Measurements from ENCODE around the gene DNAJC8.

The DNAJC8 gene

GRCh38 chr1:28199328-28200233, 33.2 kb downstream of the DNAJC8 start:
- no peak for DNase-seq

- DNase-seq = no peak
Observed at GRCh38 chr1:28197682-28198415, 35.0 kb downstream of the DNAJC8 start.

GRCh38 chr1:28196330-28196729, 36.5 kb downstream of the DNAJC8 start:
- no peak for DNase-seq

- DNase-seq = no peak
Observed at GRCh38 chr1:28195780-28196179, 37.0 kb downstream of the DNAJC8 start.

GRCh38 chr1:28194326-28195035, 38.3 kb downstream of the DNAJC8 start:
- DNase-seq = no peak

GRCh38 chr1:28193701-28194161, 39.1 kb downstream of the DNAJC8 start:
- DNase-seq = no peak

- no peak for DNase-seq
Observed at GRCh38 chr1:28190996-28191645, 41.7 kb downstream of the DNAJC8 start.

GRCh38 chr1:28190337-28190979, 42.4 kb downstream of the DNAJC8 start:
- no peak for DNase-seq

- DNase-seq = no peak
Observed at GRCh38 chr1:28185071-28185470, 47.8 kb downstream of the DNAJC8 start.

- no peak for DNase-seq
Observed at GRCh38 chr1:28180306-28181305, 52.2 kb downstream of the DNAJC8 start.

GRCh38 chr1:28178690-28179485, 53.9 kb downstream of the DNAJC8 start:
- no peak for DNase-seq

- peak; percentile 63 for DNase-seq
Observed at GRCh38 chr1:28176492-28177470, 56.0 kb downstream of the DNAJC8 start, which contains the start of gene PTAFR. PTAFR (minus strand) TSS chr1:28176690; CDS start chr1:28151021, 25,669 bp downstream.

GRCh38 chr1:28175955-28176485, 56.8 kb downstream of the DNAJC8 start:
- DNase-seq = no peak

- DNase-seq = no peak
Observed at GRCh38 chr1:28173980-28174297, 58.9 kb downstream of the DNAJC8 start.

GRCh38 chr1:28173151-28173979, 59.5 kb downstream of the DNAJC8 start:
- DNase-seq = no peak

GRCh38 chr1:28172713-28173150, 60.1 kb downstream of the DNAJC8 start:
- DNase-seq = peak; percentile 67

- no peak for DNase-seq
Observed at GRCh38 chr1:28171246-28171645, 61.6 kb downstream of the DNAJC8 start.

Measured in GDM1 (cell line).